DMS114 treated with DMSO at 0.1 percent for 48 hours (cell line): Measurements from ENCODE around the gene DSCAML1.

Experiments
- DNase-seq: peaks from one replicate; lab custom pipeline; 2025; ENCODE audit not compliant: unreplicated experiment; lab: John Stamatoyannopoulos, UW

The DSCAML1 gene, protein sequence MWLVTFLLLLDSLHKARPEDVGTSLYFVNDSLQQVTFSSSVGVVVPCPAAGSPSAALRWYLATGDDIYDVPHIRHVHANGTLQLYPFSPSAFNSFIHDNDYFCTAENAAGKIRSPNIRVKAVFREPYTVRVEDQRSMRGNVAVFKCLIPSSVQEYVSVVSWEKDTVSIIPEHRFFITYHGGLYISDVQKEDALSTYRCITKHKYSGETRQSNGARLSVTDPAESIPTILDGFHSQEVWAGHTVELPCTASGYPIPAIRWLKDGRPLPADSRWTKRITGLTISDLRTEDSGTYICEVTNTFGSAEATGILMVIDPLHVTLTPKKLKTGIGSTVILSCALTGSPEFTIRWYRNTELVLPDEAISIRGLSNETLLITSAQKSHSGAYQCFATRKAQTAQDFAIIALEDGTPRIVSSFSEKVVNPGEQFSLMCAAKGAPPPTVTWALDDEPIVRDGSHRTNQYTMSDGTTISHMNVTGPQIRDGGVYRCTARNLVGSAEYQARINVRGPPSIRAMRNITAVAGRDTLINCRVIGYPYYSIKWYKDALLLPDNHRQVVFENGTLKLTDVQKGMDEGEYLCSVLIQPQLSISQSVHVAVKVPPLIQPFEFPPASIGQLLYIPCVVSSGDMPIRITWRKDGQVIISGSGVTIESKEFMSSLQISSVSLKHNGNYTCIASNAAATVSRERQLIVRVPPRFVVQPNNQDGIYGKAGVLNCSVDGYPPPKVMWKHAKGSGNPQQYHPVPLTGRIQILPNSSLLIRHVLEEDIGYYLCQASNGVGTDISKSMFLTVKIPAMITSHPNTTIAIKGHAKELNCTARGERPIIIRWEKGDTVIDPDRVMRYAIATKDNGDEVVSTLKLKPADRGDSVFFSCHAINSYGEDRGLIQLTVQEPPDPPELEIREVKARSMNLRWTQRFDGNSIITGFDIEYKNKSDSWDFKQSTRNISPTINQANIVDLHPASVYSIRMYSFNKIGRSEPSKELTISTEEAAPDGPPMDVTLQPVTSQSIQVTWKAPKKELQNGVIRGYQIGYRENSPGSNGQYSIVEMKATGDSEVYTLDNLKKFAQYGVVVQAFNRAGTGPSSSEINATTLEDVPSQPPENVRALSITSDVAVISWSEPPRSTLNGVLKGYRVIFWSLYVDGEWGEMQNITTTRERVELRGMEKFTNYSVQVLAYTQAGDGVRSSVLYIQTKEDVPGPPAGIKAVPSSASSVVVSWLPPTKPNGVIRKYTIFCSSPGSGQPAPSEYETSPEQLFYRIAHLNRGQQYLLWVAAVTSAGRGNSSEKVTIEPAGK (N-terminal part only)

GRCh38 chr11:117796872-117797529 lies at the start of gene DSCAML1:
Gene DSCAML1, minus strand, starts transcription at chr11:117797216. Its CDS starts 137 bp downstream, at chr11:117797079.
- no peak for DNase-seq

- DNase-seq: peak; percentile 6
These were observed 46.9 kb upstream of the DSCAML1 start for GRCh38 chr11:117843666-117844484.

- DNase-seq: no peak
These were observed 45.3 kb upstream of the DSCAML1 start for GRCh38 chr11:117842131-117842941.

GRCh38 chr11:117841551-117842031 lies 44.6 kb upstream of the DSCAML1 start:
- DNase-seq: no peak

DNA sequence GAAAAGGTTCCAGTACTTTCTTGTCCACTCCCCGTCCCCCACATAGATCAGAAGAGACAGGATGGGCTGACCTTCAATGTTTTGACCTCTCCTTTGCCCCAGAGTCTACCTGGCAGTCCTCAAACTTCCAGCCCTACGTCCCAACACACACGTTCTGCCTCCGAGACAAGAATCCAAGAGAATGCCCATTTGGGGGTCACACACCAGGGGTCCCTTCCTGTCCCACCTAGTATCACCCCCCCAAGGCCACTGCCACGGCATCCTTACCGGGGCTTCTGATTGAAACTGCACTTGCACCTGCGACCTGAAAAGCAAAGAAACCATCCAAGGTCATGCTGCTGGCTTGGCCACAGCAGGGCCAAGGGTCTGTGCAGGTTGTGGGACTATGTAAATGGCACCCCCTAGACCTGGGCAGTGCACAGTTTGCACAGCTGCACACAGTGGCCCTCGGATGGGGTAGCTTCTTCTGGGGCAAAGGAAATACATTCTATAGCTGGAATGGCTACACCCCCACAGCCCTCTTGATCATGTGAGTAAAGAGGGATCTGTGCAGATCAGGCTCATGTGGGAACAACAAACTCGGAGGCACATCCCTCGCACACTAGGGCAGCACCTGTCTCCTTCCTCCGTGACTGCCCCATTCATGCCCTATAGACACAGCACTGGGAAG lies 44.0 kb upstream of the DSCAML1 start:
- DNase-seq: no peak

- no peak for DNase-seq
These were observed 43.2 kb upstream of the DSCAML1 start for GRCh38 chr11:117839936-117840813.

DNA sequence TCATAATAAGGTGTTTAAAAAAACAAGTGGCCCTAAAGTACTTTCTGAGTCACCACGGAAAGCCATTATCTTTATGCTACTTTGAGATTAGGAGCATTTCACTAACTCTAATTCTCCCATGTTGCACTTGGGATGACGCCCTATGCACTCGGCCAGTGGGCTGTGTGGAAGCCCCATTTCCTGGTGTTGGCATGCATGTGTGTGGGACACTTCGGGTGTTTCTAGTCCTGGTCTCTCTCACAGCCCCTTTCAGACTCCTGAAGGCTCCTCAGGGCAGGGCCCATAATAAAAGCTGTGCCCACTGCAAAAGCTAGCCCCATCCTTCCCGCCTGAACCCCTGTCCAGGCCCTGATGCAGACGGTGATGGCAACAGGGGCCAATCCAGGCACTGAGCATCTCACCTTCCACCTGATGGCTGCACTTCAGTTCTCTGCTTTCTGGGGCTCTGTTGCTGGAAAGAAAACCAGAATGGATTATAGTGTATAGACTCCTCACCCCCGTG lies 42.4 kb upstream of the DSCAML1 start:
- no peak for DNase-seq

DNA sequence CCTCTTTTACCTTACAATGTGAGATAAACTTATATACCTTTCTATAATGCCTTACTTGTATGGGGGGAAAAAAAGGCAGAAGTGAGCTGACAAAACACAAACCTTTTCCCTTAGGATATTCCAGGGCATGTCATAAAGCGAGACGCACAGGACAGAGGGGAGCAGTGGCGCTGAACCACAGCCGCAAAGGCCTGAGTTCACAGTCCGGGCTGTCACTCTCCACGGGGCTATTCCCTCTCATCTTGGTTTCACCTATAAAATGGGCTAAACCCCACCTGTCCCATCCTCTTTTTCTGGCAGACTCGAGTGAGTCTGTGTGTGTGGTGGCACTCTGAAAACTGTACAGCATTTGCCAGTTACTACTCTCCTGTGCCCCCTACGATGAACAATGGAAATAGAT lies 41.9 kb upstream of the DSCAML1 start:
- no peak for DNase-seq

GRCh38 chr11:117837791-117838190 lies 40.8 kb upstream of the DSCAML1 start:
- DNase-seq: no peak

DNA sequence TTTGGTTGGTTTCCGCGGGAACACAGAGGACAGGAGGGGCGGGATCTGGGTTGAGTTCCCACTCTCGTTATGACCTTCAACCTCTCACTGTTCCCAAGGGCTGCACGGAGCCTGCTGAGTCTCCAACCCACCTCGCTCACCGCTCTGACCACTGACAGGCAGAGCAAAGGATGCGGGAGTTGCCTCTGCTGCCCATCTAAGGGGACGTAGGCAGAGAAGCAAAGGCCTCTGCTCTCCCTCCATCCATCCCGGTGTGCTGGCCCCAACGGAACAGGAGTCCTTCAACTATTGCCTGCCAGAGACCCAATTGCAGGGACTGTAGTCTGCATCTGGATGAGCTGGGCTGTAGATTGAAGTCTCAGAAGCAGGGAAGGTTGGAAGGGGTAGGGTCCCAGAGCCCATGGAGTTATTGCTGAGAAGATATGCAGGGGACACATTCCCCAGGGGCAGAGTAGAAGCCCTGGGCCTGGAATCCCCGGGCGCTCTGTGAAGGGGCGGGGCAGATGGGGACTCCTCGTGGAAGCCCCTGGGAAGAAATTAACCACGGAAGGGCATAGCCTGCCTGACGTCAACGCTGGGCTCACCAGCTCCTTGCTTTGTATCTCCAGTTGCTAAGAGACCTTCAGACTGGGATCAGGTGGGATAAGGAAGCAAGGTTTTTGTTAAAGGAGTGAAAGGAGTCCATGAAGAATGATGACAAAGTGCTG lies 40.2 kb upstream of the DSCAML1 start:
- no peak for DNase-seq

GRCh38 chr11:117836077-117836960 lies 39.3 kb upstream of the DSCAML1 start:
- DNase-seq: no peak

DNA sequence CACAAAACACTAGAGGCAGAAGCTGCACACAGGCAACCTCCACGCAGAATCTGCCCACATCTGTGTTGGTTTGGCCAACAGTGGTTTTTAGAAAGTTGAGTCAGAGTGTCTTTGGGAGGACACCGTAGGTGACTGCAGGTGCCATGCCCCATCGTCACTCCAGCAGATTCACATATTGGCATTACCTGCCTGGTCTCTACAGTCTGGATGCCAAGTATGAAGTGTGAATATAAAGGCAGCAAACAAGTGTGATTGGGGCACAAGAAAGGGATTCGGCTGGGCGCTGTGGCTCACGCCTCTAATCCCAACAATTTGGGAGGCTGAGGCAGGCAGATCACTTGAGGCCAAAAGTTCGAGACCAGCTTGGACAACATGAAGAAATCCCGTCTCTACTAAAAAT lies 38.6 kb upstream of the DSCAML1 start:
- no peak for DNase-seq

DNA sequence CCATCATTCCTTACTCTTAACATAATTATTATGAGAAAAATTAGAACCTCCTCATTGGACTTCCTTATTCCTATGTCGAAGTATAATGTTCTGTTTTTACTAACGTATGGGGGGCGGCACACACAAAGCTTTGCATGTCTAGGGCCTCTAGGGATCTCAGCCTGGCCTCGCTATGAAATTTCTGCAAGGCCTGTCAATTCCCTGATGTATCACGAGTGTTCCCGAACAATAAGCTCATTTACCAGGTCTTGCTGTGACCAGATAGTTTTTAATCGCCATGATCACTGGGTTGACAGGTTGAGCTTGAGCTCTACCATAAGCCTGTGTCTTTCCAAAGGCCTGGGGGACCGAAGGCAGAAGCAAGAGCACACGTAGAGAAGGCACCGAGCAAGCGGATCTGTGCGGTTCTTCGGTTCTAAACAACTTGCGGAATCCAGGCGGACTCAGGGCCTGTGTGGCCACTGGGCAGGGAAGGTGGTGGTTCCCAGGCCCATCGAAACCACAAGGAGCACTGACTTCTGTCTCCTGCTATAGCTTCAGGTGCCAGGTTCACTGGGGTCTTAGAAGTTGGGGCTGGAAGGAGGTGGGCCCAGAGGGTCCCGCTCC lies 37.9 kb upstream of the DSCAML1 start:
- no peak for DNase-seq

GRCh38 chr11:117834068-117834810 lies 37.2 kb upstream of the DSCAML1 start:
- DNase-seq: no peak
